B cell (primary cell): Measurements from ENCODE around the gene GPR162. TPM values are rescaled to one million over a fixed set of nuclear protein-coding genes. Genes with fewer than 3 reads are reported as not detected.

Experiments used
- ATAC-seq: fragments of 200-7000 bp; cut with Tn5 transposase; one replicate; pipeline ENCODE4 v1.10.0; 2021; ENCODE audit warnings: low read depth, mild to moderate bottlenecking, moderate number of reproducible peaks, moderate library complexity
- CTCF ChIA-PET: fragments of 350-600 bp; sonication (Branson Sonifier 250); formaldehyde crosslinking; loops from one replicate; lab custom pipeline; 2021; ENCODE audit warnings: antibody characterized with exemption, inconsistent platforms; lab: Charles Lee
- POLR2A ChIA-PET: fragments of 350-600 bp; sonication (Branson Sonifier 250); formaldehyde crosslinking; loops from one replicate; lab custom pipeline; 2021; ENCODE audit warnings: antibody characterized with exemption; lab: Charles Lee
- DNase-seq: peaks from one replicate; pipeline ENCODE4 v3.0.0; 2013
- H2AFZ ChIP-seq: 2 replicates; pipeline ENCODE4 v1.6.1; 2012; ENCODE audit warnings: mild to moderate bottlenecking, low read depth, low read length; ENCODE audit not compliant: insufficient read depth, poor library complexity, severe bottlenecking
- H3K27ac ChIP-seq, 2 donors: 1 replicate in 1 of 2; 2 replicates in 1 of 2; pipeline ENCODE4 v1.5.1; 2012 to 2013; ENCODE audit warnings: low read length in 2 of 2, mild to moderate bottlenecking in 2 of 2, moderate library complexity in 1 of 2
- H3K27me3 ChIP-seq, 4 experiments: fragments of 200-600 bp in 1 of 4; sonication (generic) in 1 of 4; replicated peaks in 1 of 4; 1 replicate in 2 of 4; 2 replicates in 2 of 4; pipeline versions ENCODE4 v1.6.1 to v1.7.0; 2013 to 2016; ENCODE audit warnings: low read length in 3 of 4, mild to moderate bottlenecking in 2 of 4, mixed read lengths in 1 of 4, moderate library complexity in 1 of 4; ENCODE audit not compliant: insufficient read depth in 4 of 4, control insufficient read depth in 3 of 4; ENCODE audit errors: control extremely low read depth in 1 of 4
- H3K36me3 ChIP-seq, 2 experiments: replicated peaks in 1 of 2; 1 replicate in 1 of 2; 2 replicates in 1 of 2; pipeline versions ENCODE4 v1.6.1 to v1.7.1; 2013; ENCODE audit warnings: low read length in 1 of 2; ENCODE audit not compliant: insufficient read depth in 2 of 2, control insufficient read depth in 1 of 2; ENCODE audit errors: control extremely low read depth in 1 of 2, extremely low read depth in 1 of 2
- H3K4me1 ChIP-seq, 2 donors: fragments of 200-600 bp in 1 of 2; sonication (generic) in 1 of 2; 1 replicate in 1 of 2; 2 replicates in 1 of 2; pipeline versions ENCODE4 v1.5.1 to v1.6.1; 2013 to 2017; ENCODE audit warnings: low read length in 2 of 2; ENCODE audit not compliant: control insufficient read depth in 2 of 2, insufficient read depth in 2 of 2
- H3K4me2 ChIP-seq: replicated peaks from 2 replicates; pipeline ENCODE3; 2012; ENCODE audit warnings: mild to moderate bottlenecking, low read depth, low read length; ENCODE audit not compliant: poor library complexity, severe bottlenecking
- H3K4me3 ChIP-seq, 5 experiments: fragments of 200-600 bp in 1 of 5; sonication (generic) in 1 of 5; 1 replicate in 3 of 5; 2 replicates in 2 of 5; pipeline versions ENCODE4 v1.5.1 to v1.7.0; 2011 to 2016; ENCODE audit warnings: low read length in 4 of 5, mild to moderate bottlenecking in 4 of 5, low read depth in 2 of 5, control low read depth in 1 of 5, moderate library complexity in 1 of 5; ENCODE audit not compliant: insufficient read depth in 1 of 5; ENCODE audit errors: control extremely low read depth in 1 of 5, extremely low read depth in 1 of 5
- H3K79me2 ChIP-seq: fragments of 200-600 bp; sonication (generic); one replicate; pipeline ENCODE4 v1.6.0; 2016; ENCODE audit warnings: low read length; ENCODE audit not compliant: control insufficient read depth, insufficient read depth
- H3K9ac ChIP-seq: fragments of 200-600 bp; sonication (generic); 2 replicates; pipeline ENCODE4 v1.6.1; 2017; ENCODE audit warnings: mild to moderate bottlenecking, low read length, moderate library complexity
- H3K9me3 ChIP-seq, 3 donors: one replicate each; pipeline versions ENCODE4 v1.6.1 to v1.7.1; 2013; ENCODE audit warnings: low read length in 2 of 3; ENCODE audit not compliant: control insufficient read depth in 2 of 3, insufficient read depth in 1 of 3; ENCODE audit errors: control extremely low read depth in 1 of 3
- H4K20me1 ChIP-seq: 2 replicates; pipeline ENCODE4 v1.6.0; 2012; ENCODE audit warnings: mild to moderate bottlenecking, low read length; ENCODE audit not compliant: insufficient read depth, control insufficient read depth, poor library complexity, severe bottlenecking
- H3K27ac Mint-ChIP-seq: one replicate; pipeline ENCODE4 v1.8.0; 2021; ENCODE audit warnings: mixed read lengths
- H3K27me3 Mint-ChIP-seq: one replicate; pipeline ENCODE4 v1.8.0; 2021; ENCODE audit warnings: mixed read lengths
- H3K4me1 Mint-ChIP-seq: one replicate; pipeline ENCODE4 v1.8.0; 2021; ENCODE audit warnings: mixed read lengths
- H3K4me3 Mint-ChIP-seq: one replicate; pipeline ENCODE4 v1.8.0; 2021; ENCODE audit warnings: mixed read lengths
- H3K9me3 Mint-ChIP-seq: one replicate; pipeline ENCODE4 v1.8.0; 2022; ENCODE audit warnings: mixed read lengths; ENCODE audit not compliant: insufficient read depth
- EZH2 ChIP-seq: IDR thresholded peaks from 2 replicates; pipeline ENCODE4 v1.6.1; 2012; ENCODE audit warnings: borderline replicate concordance, low read depth, mild to moderate bottlenecking, moderate library complexity, low read length; ENCODE audit not compliant: insufficient read depth, poor library complexity, severe bottlenecking
- WGBS: methylation state at CpG from one replicate; pipeline ENCODE4 v1.1.5; 2013; ENCODE audit warnings: missing lambda C conversion rate; ENCODE audit not compliant: insufficient coverage; 5-methylcytosine and 5-hydroxymethylcytosine counted together
- intact Hi-C: fragments of 100-400 bp; cut with micrococcal nuclease; formaldehyde crosslinking; loops from one replicate; pipeline ENCODE4 v1.10.0; 2022
- polyA plus RNA-seq: library from polyadenylated mRNA; depleted of rRNA; stranded (reverse); fragments of >200 nt; gene quantifications from 2 replicates; pipeline ENCODE4 v1.2.3, GENCODE V29; 2012
- total RNA-seq, 2 donors: library from RNA; stranded (reverse); fragments of 120-200 nt in 1 of 2; gene quantifications; 1 replicate in 1 of 2; 2 replicates in 1 of 2; pipeline versions ENCODE4 v1.2.3 to v1.2.4, GENCODE V29; 2013 to 2022
- TF ChIP-seq, protein P1 (sequence below): fragments of 200-600 bp; IDR thresholded peaks from one replicate; pipeline ENCODE4 v1.8.0; 2022; ENCODE audit warnings: antibody characterized with exemption, mild to moderate bottlenecking

GPR162 gene
- total and polyA plus RNA-seq, 2 donors (not counting 1 experiment from before 2014, with no cell fraction given): 0.54 TPM; not detected in 1

DNA sequence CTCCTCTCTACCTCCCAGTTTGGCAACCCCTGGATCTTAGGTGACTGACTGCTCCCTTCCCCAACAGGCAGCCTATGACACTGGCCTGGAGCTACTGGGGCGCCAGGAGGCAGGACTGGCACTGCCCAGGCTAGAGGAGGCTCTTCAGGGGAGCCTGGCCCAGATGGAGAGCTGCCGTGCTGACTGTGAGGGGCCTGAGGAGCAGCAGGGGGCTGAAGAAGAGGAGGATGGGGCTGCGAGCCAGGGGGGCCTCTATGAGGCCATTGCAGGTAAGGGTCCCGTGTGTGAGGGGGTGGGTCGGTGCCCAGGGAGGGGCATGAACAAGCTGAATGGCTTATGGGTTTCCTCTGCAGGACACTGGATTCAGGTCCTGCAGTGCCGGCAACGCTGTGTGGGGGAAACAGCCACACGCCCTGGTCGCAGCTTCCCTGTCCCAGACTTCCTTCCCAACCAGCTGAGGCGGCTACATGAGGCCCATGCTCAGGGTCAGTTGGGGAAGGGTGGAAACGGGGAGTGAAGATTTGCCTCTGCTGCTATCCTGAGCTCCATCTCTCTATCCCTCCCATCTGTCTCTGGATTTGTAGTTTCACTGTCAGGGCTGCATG is 8.8 kb downstream of the GPR162 start:
- ChIA-PET CTCF (interaction anchor here (1.1 to 1.8 kb wide), 3 partner anchors 22 to 52 kb away, joined by 4 to 5 read pairs (median 5); partner anchors contain the start of genes SPSB2 and USP5), POLR2A (interaction anchor here (1.3 to 1.5 kb wide), 2 partner anchors 43 to 77 kb away, joined by 3 to 4 read pairs; partner anchors contain the start of genes MLF2 and SPSB2)
- Histone ChIP-seq H3K9ac (no peak overlapping the region), H3K27ac (no peak overlapping the region), H3K36me3 (no peaks in the 10 kb centered on the region), H3K27me3 (peaks cover 0 to 57% (median 28%) of the 10 kb centered on the region in 4 experiments), H3K4me2 (no peak overlapping the region), H4K20me1 (peaks cover 11% of the 10 kb centered on the region), H3K79me2 (no peaks in the 10 kb centered on the region), H3K4me3 (no peak overlapping the region), H3K9me3 (peaks cover 0 to 11% (median 0%) of the 10 kb centered on the region in 3 donors), H3K4me1 (peaks cover 21 to 27% of the 10 kb centered on the region in 2 donors), H2AFZ (no peak overlapping the region)
- no peak for TF ChIP-seq EZH2
- TF ChIP-seq, protein P1, sequence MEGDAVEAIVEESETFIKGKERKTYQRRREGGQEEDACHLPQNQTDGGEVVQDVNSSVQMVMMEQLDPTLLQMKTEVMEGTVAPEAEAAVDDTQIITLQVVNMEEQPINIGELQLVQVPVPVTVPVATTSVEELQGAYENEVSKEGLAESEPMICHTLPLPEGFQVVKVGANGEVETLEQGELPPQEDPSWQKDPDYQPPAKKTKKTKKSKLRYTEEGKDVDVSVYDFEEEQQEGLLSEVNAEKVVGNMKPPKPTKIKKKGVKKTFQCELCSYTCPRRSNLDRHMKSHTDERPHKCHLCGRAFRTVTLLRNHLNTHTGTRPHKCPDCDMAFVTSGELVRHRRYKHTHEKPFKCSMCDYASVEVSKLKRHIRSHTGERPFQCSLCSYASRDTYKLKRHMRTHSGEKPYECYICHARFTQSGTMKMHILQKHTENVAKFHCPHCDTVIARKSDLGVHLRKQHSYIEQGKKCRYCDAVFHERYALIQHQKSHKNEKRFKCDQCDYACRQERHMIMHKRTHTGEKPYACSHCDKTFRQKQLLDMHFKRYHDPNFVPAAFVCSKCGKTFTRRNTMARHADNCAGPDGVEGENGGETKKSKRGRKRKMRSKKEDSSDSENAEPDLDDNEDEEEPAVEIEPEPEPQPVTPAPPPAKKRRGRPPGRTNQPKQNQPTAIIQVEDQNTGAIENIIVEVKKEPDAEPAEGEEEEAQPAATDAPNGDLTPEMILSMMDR: no peak
- DNase-seq (no peak), ATAC-seq (no peak)
- intact Hi-C loops: no loop called here
- peak overlapping the region; percentile 59 for H3K4me3 Mint-ChIP-seq
- peaks cover 20% of the 10 kb centered on the region for H3K4me1 Mint-ChIP-seq
- H3K27ac Mint-ChIP-seq: no peak overlapping the region
- WGBS: 93% methylated on average over 9 of the region's 11 CpGs
- no peaks in the 10 kb centered on the region for H3K9me3 Mint-ChIP-seq
- peaks cover 63% of the 10 kb centered on the region for H3K27me3 Mint-ChIP-seq

DNA sequence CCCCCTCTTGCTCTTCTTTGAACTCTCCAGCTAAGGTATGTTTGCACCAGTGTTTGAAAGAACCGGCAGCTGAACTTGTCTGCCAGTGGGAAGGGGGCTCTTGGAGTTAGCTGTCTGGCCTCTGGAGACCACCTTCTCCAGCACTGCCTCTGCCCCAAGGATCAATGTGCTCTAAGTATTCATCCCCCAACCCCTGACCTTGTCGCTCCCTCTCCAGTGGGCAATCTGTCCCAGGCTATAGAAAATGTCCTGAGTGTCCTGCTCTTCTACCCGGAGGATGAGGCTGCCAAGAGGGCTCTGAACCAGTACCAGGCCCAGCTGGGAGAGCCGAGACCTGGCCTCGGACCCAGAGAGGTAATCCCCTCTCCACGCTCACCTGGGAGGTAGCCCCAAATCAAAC is 9.4 kb downstream of the GPR162 start:
- no peak overlapping the region for H2AFZ ChIP-seq
- H3K4me3 ChIP-seq: no peak overlapping the region
- H3K27ac ChIP-seq: no peak overlapping the region
- Mint-ChIP-seq H3K4me1 (peaks cover 17% of the 10 kb centered on the region), H3K4me3 (peak overlapping the region; percentile 45), H3K27me3 (peaks cover 57% of the 10 kb centered on the region), H3K9me3 (no peaks in the 10 kb centered on the region), H3K27ac (no peak overlapping the region)
- peaks cover 11% of the 10 kb centered on the region for H4K20me1 ChIP-seq
- ATAC-seq (no peak), DNase-seq (no peak)
- TF ChIP-seq EZH2: no peak
- TF ChIP-seq, protein P1: no peak
- ChIA-PET CTCF (interaction anchor here (0.7 to 1.4 kb wide), 4 partner anchors 21 to 247 kb away, joined by 3 to 5 read pairs (median 4); partner anchors contain the start of genes SPSB2 and USP5), POLR2A (no interaction called here)
- peaks cover 0 to 7% (median 0%) of the 10 kb centered on the region in 3 donors for H3K9me3 ChIP-seq
- H3K36me3 ChIP-seq: no peaks in the 10 kb centered on the region
- 98% methylated on average over 5 of the region's 6 CpGs for WGBS
- no peak overlapping the region for H3K4me2 ChIP-seq
- H3K27me3 ChIP-seq: peaks cover 0 to 51% (median 23%) of the 10 kb centered on the region in 4 experiments
- peaks cover 20 to 28% of the 10 kb centered on the region in 2 donors for H3K4me1 ChIP-seq
- intact Hi-C loops: no loop called here
- no peaks in the 10 kb centered on the region for H3K79me2 ChIP-seq
- H3K9ac ChIP-seq: no peak overlapping the region
